Panc1 (cell line): ENCODE results near the gene PTPN11.

ENCODE experiments used
- POLR2AphosphoS5 ChIP-seq: IDR thresholded peaks from 2 replicates; pipeline ENCODE4 v1.6.1; 2012; ENCODE audit warnings: mild to moderate bottlenecking, low read depth, low read length, moderate library complexity
- SIN3A ChIP-seq: IDR thresholded peaks from 2 replicates; pipeline ENCODE4 v1.6.1; 2012; ENCODE audit warnings: low read depth, mild to moderate bottlenecking, low read length, moderate library complexity, borderline replicate concordance; ENCODE audit not compliant: insufficient read depth
- TF ChIP-seq, protein P1 (sequence below): fragments of 450-650 bp; IDR thresholded peaks from 2 replicates; pipeline ENCODE4 v1.5.1; 2017; ENCODE audit warnings: mild to moderate bottlenecking

GRCh38 chr12:112538740-112539139 is 120.0 kb downstream of the PTPN11 start:
- TF ChIP-seq, protein P1, sequence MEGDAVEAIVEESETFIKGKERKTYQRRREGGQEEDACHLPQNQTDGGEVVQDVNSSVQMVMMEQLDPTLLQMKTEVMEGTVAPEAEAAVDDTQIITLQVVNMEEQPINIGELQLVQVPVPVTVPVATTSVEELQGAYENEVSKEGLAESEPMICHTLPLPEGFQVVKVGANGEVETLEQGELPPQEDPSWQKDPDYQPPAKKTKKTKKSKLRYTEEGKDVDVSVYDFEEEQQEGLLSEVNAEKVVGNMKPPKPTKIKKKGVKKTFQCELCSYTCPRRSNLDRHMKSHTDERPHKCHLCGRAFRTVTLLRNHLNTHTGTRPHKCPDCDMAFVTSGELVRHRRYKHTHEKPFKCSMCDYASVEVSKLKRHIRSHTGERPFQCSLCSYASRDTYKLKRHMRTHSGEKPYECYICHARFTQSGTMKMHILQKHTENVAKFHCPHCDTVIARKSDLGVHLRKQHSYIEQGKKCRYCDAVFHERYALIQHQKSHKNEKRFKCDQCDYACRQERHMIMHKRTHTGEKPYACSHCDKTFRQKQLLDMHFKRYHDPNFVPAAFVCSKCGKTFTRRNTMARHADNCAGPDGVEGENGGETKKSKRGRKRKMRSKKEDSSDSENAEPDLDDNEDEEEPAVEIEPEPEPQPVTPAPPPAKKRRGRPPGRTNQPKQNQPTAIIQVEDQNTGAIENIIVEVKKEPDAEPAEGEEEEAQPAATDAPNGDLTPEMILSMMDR, result no peak
- TF ChIP-seq POLR2AphosphoS5 (no peak), SIN3A (no peak)
